Prostate gland (tissue), 2 donors: ENCODE results near the gene PDZD4.

Source experiments
- POLR2A ChIP-seq: fragments of 450-650 bp; IDR thresholded peaks from one replicate; pipeline ENCODE4 v1.6.1; 2016; ENCODE audit warnings: antibody characterized with exemption, mild to moderate bottlenecking
- POLR2AphosphoS5 ChIP-seq: sonication (generic); formaldehyde crosslinking; IDR thresholded peaks from one replicate; pipeline ENCODE4 v1.6.1; 2017; ENCODE audit warnings: antibody characterized with exemption
- TF ChIP-seq, protein P1 (sequence below), 4 experiments: fragments of 200-600 bp in 2 of 4; fragments of 450-650 bp in 2 of 4; sonication (generic) in 2 of 4; IDR thresholded peaks; 1 replicate in 3 of 4; 2 replicates in 1 of 4; pipeline ENCODE4 v1.5.1; 2016 to 2019; ENCODE audit warnings: antibody characterized with exemption in 4 of 4, mild to moderate bottlenecking in 2 of 4, moderate library complexity in 2 of 4

GRCh38 chrX:153773741-153774575, 56.4 kb downstream of the PDZD4 start:
- TF ChIP-seq, protein P1, sequence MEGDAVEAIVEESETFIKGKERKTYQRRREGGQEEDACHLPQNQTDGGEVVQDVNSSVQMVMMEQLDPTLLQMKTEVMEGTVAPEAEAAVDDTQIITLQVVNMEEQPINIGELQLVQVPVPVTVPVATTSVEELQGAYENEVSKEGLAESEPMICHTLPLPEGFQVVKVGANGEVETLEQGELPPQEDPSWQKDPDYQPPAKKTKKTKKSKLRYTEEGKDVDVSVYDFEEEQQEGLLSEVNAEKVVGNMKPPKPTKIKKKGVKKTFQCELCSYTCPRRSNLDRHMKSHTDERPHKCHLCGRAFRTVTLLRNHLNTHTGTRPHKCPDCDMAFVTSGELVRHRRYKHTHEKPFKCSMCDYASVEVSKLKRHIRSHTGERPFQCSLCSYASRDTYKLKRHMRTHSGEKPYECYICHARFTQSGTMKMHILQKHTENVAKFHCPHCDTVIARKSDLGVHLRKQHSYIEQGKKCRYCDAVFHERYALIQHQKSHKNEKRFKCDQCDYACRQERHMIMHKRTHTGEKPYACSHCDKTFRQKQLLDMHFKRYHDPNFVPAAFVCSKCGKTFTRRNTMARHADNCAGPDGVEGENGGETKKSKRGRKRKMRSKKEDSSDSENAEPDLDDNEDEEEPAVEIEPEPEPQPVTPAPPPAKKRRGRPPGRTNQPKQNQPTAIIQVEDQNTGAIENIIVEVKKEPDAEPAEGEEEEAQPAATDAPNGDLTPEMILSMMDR (IDR thresholded peaks at IDR 0.05), result no peak
- no peak for TF ChIP-seq POLR2A
- no peak for TF ChIP-seq POLR2AphosphoS5
